ENCODE measurements around the gene GPATCH1. TPM values are rescaled to one million over a fixed set of nuclear protein-coding genes. Genes with fewer than 3 reads are reported as not detected.

GPATCH1 gene
- total RNA-seq, 1 donor from 2014 or later, result 6.7 TPM

DNA sequence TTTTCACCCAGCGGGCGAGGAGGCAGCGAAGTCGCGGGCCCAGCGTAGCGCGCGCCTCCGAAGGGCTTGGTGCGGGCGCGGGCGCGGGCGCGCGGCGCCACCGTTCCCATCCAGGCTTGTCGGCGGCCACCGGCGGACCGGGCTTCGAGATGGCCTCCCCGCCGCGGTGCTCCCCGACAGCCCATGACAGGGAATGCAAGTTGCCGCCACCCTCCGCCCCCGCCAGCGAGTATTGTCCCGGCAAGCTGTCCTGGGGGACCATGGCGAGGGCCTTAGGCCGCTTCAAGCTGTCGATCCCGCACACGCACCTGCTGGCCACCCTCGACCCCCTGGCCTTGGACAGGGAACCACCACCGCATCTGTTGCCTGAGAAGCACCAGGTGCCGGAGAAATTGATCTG lies 51.0 kb downstream of the GPATCH1 start, which contains the start of gene WDR88:
Gene WDR88, plus strand, starts transcription at position 94 of the 400 bp plus-strand sequence. Its CDS starts 56 bp downstream, at position 150.
- no peak within 1 kb of the TSS for H3K4me3 ChIP-seq (ENCODE audit: low read depth, low read length)
- H3K36me3 ChIP-seq (ENCODE audit: control insufficient read depth, insufficient read depth, low read length), result no peaks in the 10 kb centered on the region
- peaks cover 5% of the 10 kb centered on the region for H3K27me3 ChIP-seq (ENCODE audit: control insufficient read depth, insufficient read depth, low read length)
- no peak for DNase-seq (ENCODE audit: low read depth)
- TF ChIP-seq, protein P1, sequence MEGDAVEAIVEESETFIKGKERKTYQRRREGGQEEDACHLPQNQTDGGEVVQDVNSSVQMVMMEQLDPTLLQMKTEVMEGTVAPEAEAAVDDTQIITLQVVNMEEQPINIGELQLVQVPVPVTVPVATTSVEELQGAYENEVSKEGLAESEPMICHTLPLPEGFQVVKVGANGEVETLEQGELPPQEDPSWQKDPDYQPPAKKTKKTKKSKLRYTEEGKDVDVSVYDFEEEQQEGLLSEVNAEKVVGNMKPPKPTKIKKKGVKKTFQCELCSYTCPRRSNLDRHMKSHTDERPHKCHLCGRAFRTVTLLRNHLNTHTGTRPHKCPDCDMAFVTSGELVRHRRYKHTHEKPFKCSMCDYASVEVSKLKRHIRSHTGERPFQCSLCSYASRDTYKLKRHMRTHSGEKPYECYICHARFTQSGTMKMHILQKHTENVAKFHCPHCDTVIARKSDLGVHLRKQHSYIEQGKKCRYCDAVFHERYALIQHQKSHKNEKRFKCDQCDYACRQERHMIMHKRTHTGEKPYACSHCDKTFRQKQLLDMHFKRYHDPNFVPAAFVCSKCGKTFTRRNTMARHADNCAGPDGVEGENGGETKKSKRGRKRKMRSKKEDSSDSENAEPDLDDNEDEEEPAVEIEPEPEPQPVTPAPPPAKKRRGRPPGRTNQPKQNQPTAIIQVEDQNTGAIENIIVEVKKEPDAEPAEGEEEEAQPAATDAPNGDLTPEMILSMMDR (IDR thresholded peaks at IDR 0.05; ENCODE audit: insufficient read depth, low read length, poor library complexity, severe bottlenecking), result no peak

DNA sequence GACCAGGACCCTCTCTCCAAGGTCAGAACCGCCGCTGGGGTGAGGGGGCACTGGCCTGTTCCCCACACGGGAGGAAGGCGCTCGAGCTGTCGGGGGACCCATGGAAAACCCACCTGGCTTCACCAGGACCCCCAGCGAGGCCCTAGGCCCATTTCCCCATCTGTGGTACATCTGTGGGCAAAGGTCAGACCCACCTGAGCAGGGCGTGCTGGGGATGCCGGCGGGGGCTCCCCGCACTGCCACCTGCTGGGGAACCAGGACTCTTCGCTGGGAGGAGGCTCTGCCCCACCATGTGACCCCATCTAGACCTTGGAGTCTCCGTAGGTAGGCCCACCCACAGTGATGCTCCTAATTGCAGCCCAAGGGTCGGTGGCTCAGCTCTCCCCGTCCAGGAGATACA lies 51.4 kb downstream of the GPATCH1 start:
- H3K27me3 ChIP-seq (ENCODE audit: control insufficient read depth, insufficient read depth, low read length), result peaks cover 5% of the 10 kb centered on the region
- no peaks in the 10 kb centered on the region for H3K36me3 ChIP-seq (ENCODE audit: control insufficient read depth, insufficient read depth, low read length)
- DNase-seq (ENCODE audit: low read depth), result no peak
- H3K4me3 ChIP-seq (ENCODE audit: low read depth, low read length), result no peak overlapping the region
- TF ChIP-seq, protein P1 (IDR thresholded peaks at IDR 0.05; ENCODE audit: insufficient read depth, low read length, poor library complexity, severe bottlenecking), result peak; percentile 48

DNA sequence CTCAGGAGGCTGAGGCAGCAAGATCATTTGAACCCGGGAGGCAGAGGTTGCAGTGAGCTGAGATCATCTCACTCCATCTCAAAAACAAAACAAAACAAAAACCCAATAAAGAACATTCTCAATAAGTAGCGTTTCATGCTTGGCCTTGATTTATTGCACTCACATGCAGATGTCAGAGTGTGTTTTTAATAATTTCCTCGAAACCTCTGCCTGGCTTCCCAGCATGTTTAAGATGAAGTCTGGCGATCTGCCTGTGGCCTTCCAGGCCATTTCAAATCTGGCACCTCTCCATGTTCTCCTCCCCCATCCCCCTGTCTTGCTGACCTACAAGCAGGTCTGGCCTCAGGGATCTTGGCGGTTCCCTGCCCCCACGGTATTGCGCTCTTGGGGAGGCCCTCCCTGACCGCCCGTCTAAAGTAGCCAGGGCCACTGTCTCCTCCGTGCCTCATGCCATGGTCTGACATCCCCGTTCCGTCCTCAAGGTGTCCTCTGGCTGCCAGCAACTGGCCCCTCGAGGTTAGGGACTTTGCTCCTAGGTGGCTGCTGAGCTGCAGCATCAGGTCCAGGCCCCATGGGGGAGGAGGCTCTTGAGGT lies 52.6 kb downstream of the GPATCH1 start:
- no peak overlapping the region for H3K4me3 ChIP-seq (ENCODE audit: low read depth, low read length)
- no peaks in the 10 kb centered on the region for H3K36me3 ChIP-seq (ENCODE audit: control insufficient read depth, insufficient read depth, low read length)
- DNase-seq (ENCODE audit: low read depth), result no peak
- peaks cover 5% of the 10 kb centered on the region for H3K27me3 ChIP-seq (ENCODE audit: control insufficient read depth, insufficient read depth, low read length)
- TF ChIP-seq, protein P1 (IDR thresholded peaks at IDR 0.05; ENCODE audit: insufficient read depth, low read length, poor library complexity, severe bottlenecking), result no peak

DNA sequence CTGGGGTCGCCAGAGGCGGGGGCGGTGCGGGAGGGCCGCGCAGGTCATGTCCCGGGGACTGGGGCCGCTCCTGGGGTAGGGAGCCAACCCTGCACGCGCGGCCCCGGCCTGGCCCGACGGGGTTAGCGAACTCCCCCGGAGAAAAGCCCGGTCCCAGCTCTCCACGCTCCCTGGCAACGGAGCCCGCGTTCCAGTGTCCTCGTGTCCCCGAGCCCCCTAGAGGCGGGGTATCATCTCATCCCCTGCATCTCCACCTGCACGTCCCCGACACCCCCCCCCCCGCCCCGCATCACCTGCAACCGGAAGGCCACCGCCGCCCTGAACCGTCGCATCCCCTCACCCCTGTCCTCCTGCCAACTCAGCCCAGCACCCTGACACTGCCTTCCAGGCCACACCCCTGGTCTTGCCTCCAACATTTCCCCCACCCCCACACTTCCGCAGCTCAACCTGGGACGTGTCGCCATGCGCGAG lies 53.6 kb downstream of the GPATCH1 start:
- Histone ChIP-seq H3K27me3 (ENCODE audit: control insufficient read depth, insufficient read depth, low read length) (peaks cover 5% of the 10 kb centered on the region), H3K36me3 (ENCODE audit: control insufficient read depth, insufficient read depth, low read length) (no peaks in the 10 kb centered on the region), H3K4me3 (ENCODE audit: low read depth, low read length) (no peak overlapping the region)
- DNase-seq (ENCODE audit: low read depth), result no peak
- TF ChIP-seq, protein P1 (IDR thresholded peaks at IDR 0.05; ENCODE audit: insufficient read depth, low read length, poor library complexity, severe bottlenecking), result no peak

DNA sequence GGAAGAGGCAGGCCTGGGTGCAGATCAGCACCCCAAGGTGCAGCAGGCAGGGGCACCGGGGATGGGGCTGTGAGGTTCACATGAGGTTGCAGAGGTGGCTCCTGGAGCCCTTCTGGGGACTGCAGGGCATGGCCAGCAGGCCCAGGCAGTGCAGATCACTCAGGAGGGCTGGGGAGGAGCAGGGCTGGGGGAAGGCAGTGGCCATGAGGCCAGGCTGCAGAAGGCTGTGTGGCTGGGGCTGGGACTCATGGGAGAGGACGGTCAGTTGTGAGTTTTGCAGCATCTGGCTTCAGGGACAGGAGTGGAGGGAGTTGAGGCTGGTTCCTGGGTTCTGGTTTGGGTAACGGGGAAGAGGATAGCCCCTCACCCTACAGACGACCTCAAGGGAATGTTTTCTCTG lies 58.2 kb downstream of the GPATCH1 start:
- Histone ChIP-seq H3K27me3 (ENCODE audit: control insufficient read depth, insufficient read depth, low read length) (peaks cover 5% of the 10 kb centered on the region), H3K36me3 (ENCODE audit: control insufficient read depth, insufficient read depth, low read length) (no peaks in the 10 kb centered on the region), H3K4me3 (ENCODE audit: low read depth, low read length) (no peak overlapping the region)
- no peak for DNase-seq (ENCODE audit: low read depth)
- TF ChIP-seq, protein P1 (IDR thresholded peaks at IDR 0.05; ENCODE audit: insufficient read depth, low read length, poor library complexity, severe bottlenecking), result no peak

DNA sequence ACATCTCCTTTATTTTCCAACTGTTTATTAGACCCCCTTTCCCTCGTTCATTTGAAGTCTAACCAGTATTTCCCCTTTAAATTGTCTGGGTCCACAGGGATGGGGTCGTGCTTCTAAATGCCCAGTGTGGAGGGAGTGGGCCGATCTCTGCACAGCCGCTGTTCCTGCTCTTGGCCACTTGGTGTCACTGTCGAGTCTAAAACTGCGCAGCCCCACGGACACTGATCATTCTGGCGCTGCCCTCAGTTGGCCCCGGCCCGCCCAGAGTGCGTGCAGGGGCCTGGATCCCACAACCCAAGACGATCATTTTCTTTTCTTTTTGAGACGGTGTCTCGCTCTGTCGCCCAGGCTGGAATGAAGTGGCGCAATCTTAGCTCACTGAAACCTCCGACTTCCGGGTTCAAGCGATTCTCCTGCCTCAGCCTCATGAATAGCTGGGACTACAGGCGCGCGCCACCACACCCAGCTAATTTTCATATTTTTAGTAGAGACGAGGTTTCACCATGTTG lies 63.0 kb downstream of the GPATCH1 start:
- Histone ChIP-seq H3K4me3 (ENCODE audit: low read depth, low read length) (no peak overlapping the region), H3K27me3 (ENCODE audit: control insufficient read depth, insufficient read depth, low read length) (no peaks in the 10 kb centered on the region), H3K36me3 (ENCODE audit: control insufficient read depth, insufficient read depth, low read length) (no peaks in the 10 kb centered on the region)
- TF ChIP-seq, protein P1 (IDR thresholded peaks at IDR 0.05; ENCODE audit: insufficient read depth, low read length, poor library complexity, severe bottlenecking), result peak; percentile 92
- peak; percentile 10 for DNase-seq (ENCODE audit: low read depth)

Measured in kidney epithelial cell (primary cell).